Activated B cell treated with CpG ODN at 0.5 μM for 24 hours (primary cell): ENCODE results near the gene KIAA1217. TPM values are rescaled to one million over a fixed set of nuclear protein-coding genes. Genes with fewer than 3 reads are reported as not detected.

Experiments used
- ATAC-seq: fragments of 200-7000 bp; cut with Tn5 transposase; one replicate; pipeline ENCODE4 v1.10.0; 2021; ENCODE audit warnings: low read depth, mild to moderate bottlenecking, moderate library complexity
- CTCF ChIA-PET: fragments of 350-600 bp; sonication (Branson Sonifier 250); formaldehyde crosslinking; loops from one replicate; lab custom pipeline; 2021; ENCODE audit warnings: antibody characterized with exemption; lab: Charles Lee
- POLR2A ChIA-PET: fragments of 350-600 bp; sonication (Branson Sonifier 250); formaldehyde crosslinking; loops from one replicate; lab custom pipeline; 2021; ENCODE audit warnings: antibody characterized with exemption; lab: Charles Lee
- DNase-seq: peaks from one replicate; pipeline ENCODE4 v3.0.0; 2022
- H3K27ac Mint-ChIP-seq: one replicate; pipeline ENCODE4 v1.8.0; 2020; ENCODE audit warnings: mixed read lengths
- H3K27me3 Mint-ChIP-seq: one replicate; pipeline ENCODE4 v1.8.0; 2021; ENCODE audit warnings: mixed read lengths
- H3K36me3 Mint-ChIP-seq: one replicate; pipeline ENCODE4 v1.8.0; 2021; ENCODE audit warnings: low read depth, mixed read lengths
- H3K4me1 Mint-ChIP-seq: one replicate; pipeline ENCODE4 v1.8.0; 2021; ENCODE audit warnings: mixed read lengths
- H3K4me3 Mint-ChIP-seq: one replicate; pipeline ENCODE4 v1.8.0; 2020; ENCODE audit warnings: mild to moderate bottlenecking, mixed read lengths
- H3K9me3 Mint-ChIP-seq: one replicate; pipeline ENCODE4 v1.8.0; 2020; ENCODE audit warnings: mixed read lengths
- intact Hi-C: fragments of 100-400 bp; cut with micrococcal nuclease; formaldehyde crosslinking; loops from one replicate; pipeline ENCODE4 v1.15.1; 2024
- total RNA-seq: library from RNA; stranded (reverse); gene quantifications from 2 replicates; pipeline ENCODE4 v1.2.3, GENCODE V29; 2022
- TF ChIP-seq, protein P1 (sequence below): fragments of 200-600 bp; IDR thresholded peaks from one replicate; pipeline ENCODE4 v1.8.0; 2022; ENCODE audit warnings: antibody characterized with exemption, mild to moderate bottlenecking

Gene KIAA1217
- total RNA-seq, 1 donor from 2014 or later = 0.71 TPM

- H3K36me3 Mint-ChIP-seq = no peaks in the 10 kb centered on the region
- no peaks in the 10 kb centered on the region for H3K27me3 Mint-ChIP-seq
- POLR2A ChIA-PET = no interaction called here
- intact Hi-C loops = no loop called here
- no peaks in the 10 kb centered on the region for H3K4me1 Mint-ChIP-seq
- H3K27ac Mint-ChIP-seq = no peak overlapping the region
- DNase-seq (no peak), ATAC-seq (no peak)
- peaks cover 2% of the 10 kb centered on the region for H3K9me3 Mint-ChIP-seq
- CTCF ChIA-PET = no interaction called here
- TF ChIP-seq, protein P1, sequence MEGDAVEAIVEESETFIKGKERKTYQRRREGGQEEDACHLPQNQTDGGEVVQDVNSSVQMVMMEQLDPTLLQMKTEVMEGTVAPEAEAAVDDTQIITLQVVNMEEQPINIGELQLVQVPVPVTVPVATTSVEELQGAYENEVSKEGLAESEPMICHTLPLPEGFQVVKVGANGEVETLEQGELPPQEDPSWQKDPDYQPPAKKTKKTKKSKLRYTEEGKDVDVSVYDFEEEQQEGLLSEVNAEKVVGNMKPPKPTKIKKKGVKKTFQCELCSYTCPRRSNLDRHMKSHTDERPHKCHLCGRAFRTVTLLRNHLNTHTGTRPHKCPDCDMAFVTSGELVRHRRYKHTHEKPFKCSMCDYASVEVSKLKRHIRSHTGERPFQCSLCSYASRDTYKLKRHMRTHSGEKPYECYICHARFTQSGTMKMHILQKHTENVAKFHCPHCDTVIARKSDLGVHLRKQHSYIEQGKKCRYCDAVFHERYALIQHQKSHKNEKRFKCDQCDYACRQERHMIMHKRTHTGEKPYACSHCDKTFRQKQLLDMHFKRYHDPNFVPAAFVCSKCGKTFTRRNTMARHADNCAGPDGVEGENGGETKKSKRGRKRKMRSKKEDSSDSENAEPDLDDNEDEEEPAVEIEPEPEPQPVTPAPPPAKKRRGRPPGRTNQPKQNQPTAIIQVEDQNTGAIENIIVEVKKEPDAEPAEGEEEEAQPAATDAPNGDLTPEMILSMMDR = no peak
- no peak overlapping the region for H3K4me3 Mint-ChIP-seq
These were observed 207.3 kb downstream of the KIAA1217 start for GRCh38 chr10:24416248-24416647.

- TF ChIP-seq, protein P1 = no peak
- CTCF ChIA-PET = no interaction called here
- no peaks in the 10 kb centered on the region for H3K27me3 Mint-ChIP-seq
- POLR2A ChIA-PET = no interaction called here
- DNase-seq = no peak
- peaks cover 2% of the 10 kb centered on the region for H3K9me3 Mint-ChIP-seq
- no peak overlapping the region for H3K27ac Mint-ChIP-seq
- H3K4me1 Mint-ChIP-seq = no peaks in the 10 kb centered on the region
- no peak overlapping the region for H3K4me3 Mint-ChIP-seq
- intact Hi-C loops = no loop called here
- ATAC-seq = no peak
- no peaks in the 10 kb centered on the region for H3K36me3 Mint-ChIP-seq
These were observed 208.1 kb downstream of the KIAA1217 start for GRCh38 chr10:24417053-24417452.

DNA sequence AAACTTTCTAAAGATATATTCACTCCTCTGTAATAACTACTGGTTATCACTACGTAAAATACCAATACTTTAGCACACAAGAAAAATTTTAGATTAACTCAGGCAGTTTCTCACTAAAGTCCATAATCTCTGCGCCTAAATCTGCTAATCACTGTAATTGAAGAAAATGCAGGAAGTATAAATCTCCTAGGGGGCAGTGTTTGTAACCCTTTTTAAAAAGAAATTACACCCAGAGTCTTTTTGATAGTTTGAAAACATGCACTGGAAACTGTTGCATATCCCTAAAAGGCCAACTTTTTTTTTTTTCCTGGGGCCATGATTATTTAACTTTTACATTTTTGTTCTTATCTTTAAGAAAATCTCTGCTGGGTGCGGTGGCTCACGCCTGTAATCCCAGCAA, 209.6 kb downstream of the KIAA1217 start:
- Mint-ChIP-seq H3K36me3 (no peaks in the 10 kb centered on the region), H3K4me3 (no peak overlapping the region), H3K27me3 (no peaks in the 10 kb centered on the region), H3K4me1 (no peaks in the 10 kb centered on the region), H3K9me3 (peaks cover 2% of the 10 kb centered on the region), H3K27ac (no peak overlapping the region)
- TF ChIP-seq, protein P1 = no peak
- POLR2A ChIA-PET = no interaction called here
- no peak for DNase-seq
- intact Hi-C loops = no loop called here
- ATAC-seq = no peak
- CTCF ChIA-PET = no interaction called here

GRCh38 chr10:24419066-24419465, 210.1 kb downstream of the KIAA1217 start:
- Mint-ChIP-seq H3K27ac (no peak overlapping the region), H3K36me3 (no peaks in the 10 kb centered on the region), H3K9me3 (peaks cover 2% of the 10 kb centered on the region), H3K4me1 (no peaks in the 10 kb centered on the region), H3K4me3 (no peak overlapping the region), H3K27me3 (no peaks in the 10 kb centered on the region)
- ChIA-PET CTCF (no interaction called here), POLR2A (interaction anchor here (0.6 kb wide), 1 partner anchor 287 kb away, joined by 3 read pairs; no protein-coding TSS in a partner anchor)
- TF ChIP-seq, protein P1 = no peak
- ATAC-seq = no peak
- DNase-seq = no peak
- intact Hi-C loops = no loop called here

DNA sequence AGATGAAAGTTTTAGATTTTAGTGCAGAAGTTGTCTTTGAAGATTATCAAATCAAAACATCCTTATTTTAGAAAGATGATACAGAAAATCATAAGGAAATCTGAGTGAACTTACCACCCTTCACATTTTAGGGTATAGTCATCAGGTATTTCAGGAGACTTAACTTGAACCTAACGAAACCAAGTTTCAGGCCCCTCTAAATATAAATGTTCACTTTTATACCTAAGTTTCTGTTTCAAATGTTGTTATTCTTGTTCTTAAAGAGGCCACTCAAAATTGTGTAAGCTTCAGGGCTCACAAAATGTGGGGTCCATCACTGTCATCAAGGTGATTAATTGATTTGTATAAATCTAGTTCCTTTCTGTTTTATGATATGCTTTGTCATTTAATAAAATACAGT, 216.2 kb downstream of the KIAA1217 start:
- peaks cover 2% of the 10 kb centered on the region for H3K9me3 Mint-ChIP-seq
- ATAC-seq = no peak
- no peaks in the 10 kb centered on the region for H3K36me3 Mint-ChIP-seq
- H3K27ac Mint-ChIP-seq = no peak overlapping the region
- ChIA-PET POLR2A (no interaction called here), CTCF (no interaction called here)
- no peaks in the 10 kb centered on the region for H3K4me1 Mint-ChIP-seq
- H3K27me3 Mint-ChIP-seq = no peaks in the 10 kb centered on the region
- intact Hi-C loops = no loop called here
- no peak overlapping the region for H3K4me3 Mint-ChIP-seq
- DNase-seq = no peak
- TF ChIP-seq, protein P1 = no peak
